Measurements from ENCODE around the gene CD151.

CD151 gene

GRCh38 chr11:821512-822371, 11.0 kb upstream of the CD151 start:
- H3K4me3 ChIP-seq (ENCODE audit: low read depth, low read length): no peak overlapping the region
- TF ChIP-seq CTCF (IDR thresholded peaks at IDR 0.05; ENCODE audit: low read depth, low read length): no peak
- in situ Hi-C loops (cut with HindIII; ENCODE audit: low sequenced_read_pairs): no loop called here
- DNase-seq (ENCODE audit: low read depth, low spot score): no peak

- no peak for TF ChIP-seq CTCF (IDR thresholded peaks at IDR 0.05; ENCODE audit: low read depth, low read length)
- in situ Hi-C loops (cut with HindIII; ENCODE audit: low sequenced_read_pairs): no loop called here
- DNase-seq (ENCODE audit: low read depth, low spot score): no peak
- H3K4me3 ChIP-seq (ENCODE audit: low read depth, low read length): no peak overlapping the region
These were observed 9.1 kb upstream of the CD151 start for GRCh38 chr11:823441-824291.

- DNase-seq (ENCODE audit: low read depth, low spot score): no peak
- no peak overlapping the region for H3K4me3 ChIP-seq (ENCODE audit: low read depth, low read length)
- in situ Hi-C loops (cut with HindIII; ENCODE audit: low sequenced_read_pairs): no loop called here
- no peak for TF ChIP-seq CTCF (IDR thresholded peaks at IDR 0.05; ENCODE audit: low read depth, low read length)
These were observed 8.4 kb upstream of the CD151 start for GRCh38 chr11:824292-824880.

- DNase-seq (ENCODE audit: low read depth, low spot score): no peak
- no peak for TF ChIP-seq CTCF (IDR thresholded peaks at IDR 0.05; ENCODE audit: low read depth, low read length)
- in situ Hi-C loops (cut with HindIII; ENCODE audit: low sequenced_read_pairs): no loop called here
- H3K4me3 ChIP-seq (ENCODE audit: low read depth, low read length): no peak overlapping the region
These were observed 7.8 kb upstream of the CD151 start for GRCh38 chr11:824942-825341.

- no peak overlapping the region for H3K4me3 ChIP-seq (ENCODE audit: low read depth, low read length)
- in situ Hi-C loops (cut with HindIII; ENCODE audit: low sequenced_read_pairs): no loop called here
- TF ChIP-seq CTCF (IDR thresholded peaks at IDR 0.05; ENCODE audit: low read depth, low read length): no peak
These were observed 7.2 kb upstream of the CD151 start for GRCh38 chr11:825366-826226.

GRCh38 chr11:826227-826621, 6.5 kb upstream of the CD151 start:
- H3K4me3 ChIP-seq (ENCODE audit: low read depth, low read length): no peak overlapping the region
- no peak for TF ChIP-seq CTCF (IDR thresholded peaks at IDR 0.05; ENCODE audit: low read depth, low read length)
- in situ Hi-C loops (cut with HindIII; ENCODE audit: low sequenced_read_pairs): no loop called here
- DNase-seq (ENCODE audit: low read depth, low spot score): no peak

More at GRCh38 chr11:825366-826226, 7.2 kb upstream of the CD151 start:
- DNase-seq (ENCODE audit: low read depth, low spot score): no peak

All from astrocyte of the spinal cord (primary cell).